Measurements from ENCODE around the gene SRY.

GRCh38 chrY:2786876-2787512, 488 bp downstream of the SRY start:
- no peak for TF ChIP-seq CTCF (IDR thresholded peaks at IDR 0.05; ENCODE audit: insufficient read depth, low read length, poor library complexity, severe bottlenecking)
- no peak for TF ChIP-seq EZH2phosphoT487 (conservative IDR thresholded peaks at IDR 0.05; ENCODE audit: low read length)
